RWPE2 (cell line): Measurements from ENCODE around the gene SMARCD2.

ENCODE experiments used
- ATAC-seq: fragments of 200-7000 bp; cut with Tn5 transposase; 3 replicates; pipeline ENCODE4 v1.9.1; 2021; ENCODE audit warnings: low read depth
- DNase-seq: peaks from one replicate; pipeline ENCODE4 v3.0.0-alpha.2; 2020; ENCODE audit warnings: low spot score
- H3K27ac ChIP-seq: fragments of 450-650 bp; 2 replicates; pipeline ENCODE4 v1.5.1; 2017; ENCODE audit warnings: mild to moderate bottlenecking; ENCODE audit not compliant: poor library complexity, severe bottlenecking
- H3K27me3 ChIP-seq: fragments of 250-450 bp; sonication (Bioruptor Pico); 2 replicates; pipeline ENCODE4 v1.5.1; 2021; ENCODE audit warnings: mild to moderate bottlenecking, moderate library complexity; ENCODE audit not compliant: insufficient read depth, poor library complexity, severe bottlenecking
- H3K36me3 ChIP-seq: fragments of 250-450 bp; sonication (Bioruptor Pico); 2 replicates; pipeline ENCODE4 v1.5.1; 2020; ENCODE audit warnings: low read depth, mild to moderate bottlenecking, moderate library complexity
- H3K4me1 ChIP-seq: fragments of 250-450 bp; sonication (Bioruptor Pico); 2 replicates; pipeline ENCODE4 v1.5.1; 2021; ENCODE audit warnings: mild to moderate bottlenecking, moderate library complexity; ENCODE audit not compliant: insufficient read depth, poor library complexity, severe bottlenecking
- H3K4me3 ChIP-seq: fragments of 250-450 bp; sonication (Bioruptor Pico); 2 replicates; pipeline ENCODE4 v1.5.1; 2021; ENCODE audit warnings: mild to moderate bottlenecking, moderate library complexity; ENCODE audit not compliant: severe bottlenecking
- H3K9me3 ChIP-seq: fragments of 250-450 bp; sonication (Bioruptor Pico); 2 replicates; pipeline ENCODE4 v1.5.1; 2021; ENCODE audit warnings: mild to moderate bottlenecking, moderate library complexity; ENCODE audit not compliant: severe bottlenecking
- TF ChIP-seq, protein P1 (sequence below): fragments of 450-650 bp; IDR thresholded peaks from one replicate; pipeline ENCODE4 v1.5.1; 2017; ENCODE audit warnings: mild to moderate bottlenecking, moderate library complexity; ENCODE audit not compliant: poor library complexity, severe bottlenecking

The SMARCD2 gene

DNA sequence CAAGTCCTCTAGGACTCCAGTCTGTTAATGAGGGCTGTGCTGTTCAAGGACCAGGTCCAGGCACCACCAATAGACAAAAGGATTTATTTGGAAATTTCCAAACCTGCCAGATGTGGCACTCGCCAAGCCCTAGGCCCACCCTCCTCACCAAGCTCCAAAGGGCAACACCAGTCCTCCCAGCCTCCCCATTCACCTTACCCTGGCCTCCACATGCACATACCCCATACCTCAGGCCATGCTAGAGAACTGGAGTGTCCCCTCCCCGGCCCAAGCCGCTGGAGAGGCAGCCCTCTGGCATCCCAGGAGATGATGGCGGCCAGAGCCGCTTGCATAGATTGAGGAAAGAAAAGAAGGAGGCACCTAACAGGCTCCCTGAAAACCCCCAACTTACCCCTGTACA lies 10.5 kb downstream of the SMARCD2 start:
- no peak for ATAC-seq
- TF ChIP-seq, protein P1, sequence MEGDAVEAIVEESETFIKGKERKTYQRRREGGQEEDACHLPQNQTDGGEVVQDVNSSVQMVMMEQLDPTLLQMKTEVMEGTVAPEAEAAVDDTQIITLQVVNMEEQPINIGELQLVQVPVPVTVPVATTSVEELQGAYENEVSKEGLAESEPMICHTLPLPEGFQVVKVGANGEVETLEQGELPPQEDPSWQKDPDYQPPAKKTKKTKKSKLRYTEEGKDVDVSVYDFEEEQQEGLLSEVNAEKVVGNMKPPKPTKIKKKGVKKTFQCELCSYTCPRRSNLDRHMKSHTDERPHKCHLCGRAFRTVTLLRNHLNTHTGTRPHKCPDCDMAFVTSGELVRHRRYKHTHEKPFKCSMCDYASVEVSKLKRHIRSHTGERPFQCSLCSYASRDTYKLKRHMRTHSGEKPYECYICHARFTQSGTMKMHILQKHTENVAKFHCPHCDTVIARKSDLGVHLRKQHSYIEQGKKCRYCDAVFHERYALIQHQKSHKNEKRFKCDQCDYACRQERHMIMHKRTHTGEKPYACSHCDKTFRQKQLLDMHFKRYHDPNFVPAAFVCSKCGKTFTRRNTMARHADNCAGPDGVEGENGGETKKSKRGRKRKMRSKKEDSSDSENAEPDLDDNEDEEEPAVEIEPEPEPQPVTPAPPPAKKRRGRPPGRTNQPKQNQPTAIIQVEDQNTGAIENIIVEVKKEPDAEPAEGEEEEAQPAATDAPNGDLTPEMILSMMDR, result no peak

DNA sequence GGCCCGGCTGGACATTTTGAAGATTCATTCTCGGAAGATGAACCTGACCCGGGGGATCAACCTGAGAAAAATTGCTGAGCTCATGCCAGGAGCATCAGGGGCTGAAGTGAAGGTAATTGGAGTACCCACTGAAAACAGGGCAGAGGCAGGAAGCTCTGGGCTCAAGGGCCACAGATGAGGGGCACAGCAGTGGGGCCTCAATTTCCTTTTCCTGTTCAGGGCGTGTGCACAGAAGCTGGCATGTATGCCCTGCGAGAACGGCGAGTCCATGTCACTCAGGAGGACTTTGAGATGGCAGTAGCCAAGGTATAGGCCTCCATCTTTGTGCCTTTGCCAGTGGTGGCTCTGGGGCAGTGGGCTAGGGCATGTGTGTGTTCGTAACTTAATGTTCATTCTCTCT lies 11.0 kb downstream of the SMARCD2 start:
- Histone ChIP-seq H3K36me3 (peaks cover 82% of the 10 kb centered on the region), H3K9me3 (no peaks in the 10 kb centered on the region), H3K27me3 (no peaks in the 10 kb centered on the region), H3K4me1 (peaks cover 8% of the 10 kb centered on the region), H3K4me3 (no peak overlapping the region), H3K27ac (no peak overlapping the region)
- no peak for ATAC-seq
- no peak for DNase-seq
- TF ChIP-seq, protein P1, result no peak

More for the DNA sequence above, 10.5 kb downstream of the SMARCD2 start:
- H3K36me3 ChIP-seq, result peaks cover 87% of the 10 kb centered on the region
- H3K4me3 ChIP-seq, result no peak overlapping the region
- H3K9me3 ChIP-seq, result no peaks in the 10 kb centered on the region
- H3K27me3 ChIP-seq, result no peaks in the 10 kb centered on the region
- DNase-seq, result no peak
- H3K4me1 ChIP-seq, result peaks cover 8% of the 10 kb centered on the region
- H3K27ac ChIP-seq, result no peak overlapping the region

DNA sequence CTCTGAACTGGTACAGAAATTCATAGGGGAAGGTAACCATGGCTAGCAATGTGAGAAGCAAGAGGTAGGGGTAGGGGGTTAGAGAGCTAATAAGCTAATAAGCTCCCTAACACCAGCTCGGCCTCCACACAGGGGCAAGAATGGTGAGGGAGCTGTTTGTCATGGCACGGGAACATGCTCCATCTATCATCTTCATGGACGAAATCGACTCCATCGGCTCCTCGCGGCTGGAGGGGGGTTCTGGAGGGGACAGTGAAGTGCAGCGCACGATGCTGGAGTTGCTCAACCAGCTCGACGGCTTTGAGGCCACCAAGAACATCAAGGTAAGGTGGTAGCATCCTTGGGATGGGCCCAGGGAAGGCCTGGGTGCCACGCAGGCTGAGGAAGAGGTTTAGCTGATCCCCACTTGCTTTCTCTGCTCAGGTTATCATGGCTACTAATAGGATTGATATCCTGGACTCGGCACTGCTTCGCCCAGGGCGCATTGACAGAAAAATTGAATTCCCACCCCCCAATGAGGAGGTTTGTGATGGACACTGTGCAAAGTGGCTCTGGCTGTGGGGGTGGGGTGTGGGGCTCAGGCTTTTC lies 11.5 kb downstream of the SMARCD2 start:
- ATAC-seq (no peak), DNase-seq (no peak)
- Histone ChIP-seq H3K27ac (no peak overlapping the region), H3K27me3 (no peaks in the 10 kb centered on the region), H3K36me3 (peaks cover 82% of the 10 kb centered on the region), H3K4me3 (no peak overlapping the region), H3K9me3 (no peaks in the 10 kb centered on the region), H3K4me1 (peaks cover 8% of the 10 kb centered on the region)
- TF ChIP-seq, protein P1, result no peak

DNA sequence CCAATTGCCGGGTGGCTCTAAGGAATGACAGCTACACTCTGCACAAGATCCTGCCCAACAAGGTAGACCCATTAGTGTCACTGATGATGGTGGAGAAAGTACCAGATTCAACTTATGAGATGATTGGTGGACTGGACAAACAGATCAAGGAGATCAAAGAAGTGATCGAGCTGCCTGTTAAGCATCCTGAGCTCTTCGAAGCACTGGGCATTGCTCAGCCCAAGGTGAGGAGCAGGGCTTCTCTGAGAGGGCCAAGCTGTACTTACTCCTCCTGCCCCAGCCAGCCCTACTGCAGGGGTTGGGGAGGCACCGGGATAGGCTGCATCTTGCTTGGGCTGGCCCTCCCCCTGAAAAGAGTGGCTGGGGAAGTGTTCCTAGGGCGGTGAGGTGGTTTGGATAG lies 12.2 kb downstream of the SMARCD2 start:
- Histone ChIP-seq H3K36me3 (peaks cover 82% of the 10 kb centered on the region), H3K27ac (no peak overlapping the region), H3K27me3 (no peaks in the 10 kb centered on the region), H3K4me3 (no peak overlapping the region), H3K4me1 (peaks cover 8% of the 10 kb centered on the region), H3K9me3 (no peaks in the 10 kb centered on the region)
- no peak for DNase-seq
- ATAC-seq, result no peak
- TF ChIP-seq, protein P1, result no peak

DNA sequence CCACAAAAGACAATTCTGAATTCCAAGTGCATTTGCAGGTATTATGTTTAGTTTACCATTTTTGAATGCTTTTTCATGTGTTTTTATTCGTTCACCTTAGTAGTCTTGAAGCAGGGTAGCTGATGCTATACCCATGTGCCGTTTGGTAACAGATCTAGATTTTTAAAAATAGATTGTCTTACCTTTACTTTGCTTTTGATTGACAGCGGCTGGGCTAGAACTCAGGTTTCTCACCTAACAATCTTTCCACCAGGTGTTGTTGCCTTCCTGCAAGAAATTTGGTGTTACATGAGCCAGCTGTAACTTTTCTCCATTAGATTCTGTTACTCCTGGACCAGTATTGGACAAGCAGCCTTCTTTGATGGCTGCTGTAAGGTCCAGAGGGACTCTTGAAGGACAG lies 13.5 kb downstream of the SMARCD2 start:
- H3K4me1 ChIP-seq, result peaks cover 8% of the 10 kb centered on the region
- TF ChIP-seq, protein P1, result no peak
- DNase-seq (no peak), ATAC-seq (no peak)
- no peaks in the 10 kb centered on the region for H3K9me3 ChIP-seq
- no peak overlapping the region for H3K4me3 ChIP-seq
- peaks cover 82% of the 10 kb centered on the region for H3K36me3 ChIP-seq
- no peak overlapping the region for H3K27ac ChIP-seq
- no peaks in the 10 kb centered on the region for H3K27me3 ChIP-seq
